Mucosa of descending colon (tissue), 3 donors: Measurements from ENCODE around the gene HMCN2. TPM values are rescaled to one million over a fixed set of nuclear protein-coding genes. Genes with fewer than 3 reads are reported as not detected.
"Not testable (repeated sequence)": the region's sequence is repeated elsewhere in the genome, so short reads cannot be mapped to it uniquely, and the experiment has no call there.

Experiments used
- ATAC-seq: fragments of 200-7000 bp; cut with Tn5 transposase; one replicate; pipeline ENCODE4 v1.9.1; 2020; ENCODE audit warnings: mild to moderate bottlenecking, moderate library complexity
- DNase-seq, 3 donors: peaks; one replicate each; pipeline ENCODE4 v3.0.0-alpha.2; 2020
- H3K36me3 ChIP-seq: fragments of 200-600 bp; one replicate; pipeline ENCODE4 v1.8.0; 2021; ENCODE audit warnings: low read depth, mild to moderate bottlenecking
- H3K4me1 ChIP-seq: fragments of 200-600 bp; one replicate; pipeline ENCODE4 v1.8.0; 2021; ENCODE audit warnings: low read depth, mild to moderate bottlenecking
- H3K4me3 ChIP-seq: fragments of 200-600 bp; one replicate; pipeline ENCODE4 v1.8.0; 2021; ENCODE audit warnings: mild to moderate bottlenecking
- H3K9me3 ChIP-seq: fragments of 200-600 bp; one replicate; pipeline ENCODE4 v1.8.0; 2021; ENCODE audit warnings: mild to moderate bottlenecking
- CTCF ChIP-seq: fragments of 200-600 bp; IDR thresholded peaks from one replicate; pipeline ENCODE4 v1.8.0; 2022; ENCODE audit warnings: antibody characterized with exemption, mild to moderate bottlenecking
- intact Hi-C, 2 donors: fragments of 100-400 bp; cut with DNase I in 1 of 2; cut with micrococcal nuclease in 1 of 2; formaldehyde crosslinking; loops; one replicate each; pipeline versions ENCODE4 v1.11.0 to v1.11.1; 2022; cut with DNase I, micrococcal nuclease
- total RNA-seq, 3 donors: library from RNA; stranded (reverse); fragmentation: NEBNext Ultra II Directional in 2 of 3; extraction: Animal tissue kit (Norgen Biotek cat#: 25700) in 2 of 3; gene quantifications; one replicate each; pipeline versions ENCODE4 v1.2.1 to v1.2.4, GENCODE V29; 2021 to 2023
- donor health status: DM: no; HTN: no; CAD: no; lungs with moderate emphysema.
- donor health status: DM: no; HTN: no; CAD: no.
- donor health status: DM: no; HTN: yes; CAD: no.

HMCN2 gene
- total RNA-seq, 3 donors from 2014 or later, result 28.1 to 40.5 (median 33.2) TPM

GRCh38 chr9:130339306-130339705 lies 73.7 kb downstream of the HMCN2 start:
- DNase-seq (no peak), ATAC-seq (no peak)
- Histone ChIP-seq H3K9me3 (no peaks in the 10 kb centered on the region), H3K4me3 (no peak overlapping the region), H3K36me3 (no peaks in the 10 kb centered on the region), H3K4me1 (no peaks in the 10 kb centered on the region)
- intact Hi-C loops, result loop anchor here in 1 of 2 donors (10.0 kb wide), 1 partner anchor 55 kb away; no protein-coding TSS in a partner anchor
- TF ChIP-seq CTCF, result no peak

DNA sequence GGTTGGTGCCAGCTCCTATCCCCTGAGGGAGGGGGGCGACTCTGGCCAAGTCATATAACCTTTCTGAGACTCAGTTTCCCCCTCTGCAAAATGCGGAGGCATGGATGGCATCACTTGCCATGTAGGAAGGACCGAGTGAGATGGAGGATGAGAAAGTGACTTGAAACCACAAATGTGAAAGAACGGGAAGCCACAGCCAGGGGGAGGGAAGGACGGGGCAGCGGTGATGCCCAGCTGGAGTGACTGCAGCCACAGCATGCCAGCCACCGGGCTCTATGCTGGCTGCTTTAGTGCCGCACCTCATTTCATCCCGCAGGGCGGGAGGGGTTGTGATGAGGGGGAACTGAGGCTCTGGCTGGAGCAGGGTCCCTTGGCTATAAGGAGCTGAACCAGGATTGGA lies 74.5 kb downstream of the HMCN2 start:
- Histone ChIP-seq H3K9me3 (no peaks in the 10 kb centered on the region), H3K36me3 (no peaks in the 10 kb centered on the region), H3K4me1 (no peaks in the 10 kb centered on the region), H3K4me3 (no peak overlapping the region)
- no peak for DNase-seq
- intact Hi-C loops, result loop anchor here in 1 of 2 donors (5.0 to 10.0 kb wide), 2 partner anchors 78 to 235 kb away; no protein-coding TSS in a partner anchor
- no peak for ATAC-seq
- TF ChIP-seq CTCF, result no peak

DNA sequence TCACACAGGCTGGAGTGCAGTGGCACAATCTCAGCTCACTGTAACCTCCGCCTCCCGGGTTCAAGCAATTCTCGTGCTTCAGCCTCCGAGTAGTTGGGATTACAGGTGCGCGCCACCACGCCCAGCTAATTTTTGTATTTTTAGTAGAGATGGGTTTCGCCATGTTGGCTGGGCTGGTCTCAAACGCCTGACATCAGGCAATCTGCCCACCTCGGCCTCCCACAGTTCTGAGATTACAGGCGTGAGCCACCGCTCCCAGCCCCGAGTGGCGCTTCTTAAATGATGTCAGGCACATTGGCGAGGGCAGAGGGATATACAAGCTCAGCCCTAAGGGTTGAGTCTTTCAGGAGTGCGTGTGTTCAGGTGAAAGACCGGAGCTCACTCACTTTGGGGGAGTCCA lies 75.0 kb downstream of the HMCN2 start:
- intact Hi-C loops, result loop anchor here in 1 of 2 donors (5.0 to 10.0 kb wide), 2 partner anchors 78 to 236 kb away; no protein-coding TSS in a partner anchor
- ATAC-seq, result not testable (repeated sequence)

DNA sequence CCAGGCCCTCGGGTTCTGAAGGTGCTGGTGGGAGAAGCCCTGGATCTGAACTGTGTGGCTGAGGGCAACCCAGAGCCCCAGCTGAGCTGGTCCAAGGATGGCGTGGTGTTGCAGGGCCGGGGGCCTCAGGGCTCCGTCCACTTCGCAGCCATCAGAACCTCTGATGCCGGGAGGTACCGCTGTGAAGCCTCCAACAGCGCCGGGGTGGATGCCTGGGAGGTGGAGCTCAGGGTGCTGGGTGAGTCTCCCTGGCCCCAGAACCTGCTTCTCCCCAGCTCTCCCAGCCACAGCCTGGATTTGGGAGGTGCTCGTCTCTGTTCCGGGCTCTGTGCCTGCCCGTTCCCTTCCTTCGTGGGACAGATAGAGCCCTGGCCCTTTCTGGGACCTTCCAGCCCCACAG lies 75.6 kb downstream of the HMCN2 start:
- DNase-seq, result no peak
- Histone ChIP-seq H3K9me3 (no peaks in the 10 kb centered on the region), H3K4me3 (no peak overlapping the region), H3K36me3 (no peaks in the 10 kb centered on the region), H3K4me1 (no peaks in the 10 kb centered on the region)
- no peak for ATAC-seq
- TF ChIP-seq CTCF, result no peak
- intact Hi-C loops, result loop anchor here in 1 of 2 donors (5.0 to 10.0 kb wide), 2 partner anchors 79 to 236 kb away; no protein-coding TSS in a partner anchor

More for the DNA sequence above, 75.0 kb downstream of the HMCN2 start:
- not testable (repeated sequence) for H3K36me3 ChIP-seq, DNase-seq, H3K4me3 ChIP-seq, H3K9me3 ChIP-seq, H3K4me1 ChIP-seq

GRCh38 chr9:130341839-130342713 lies 76.5 kb downstream of the HMCN2 start:
- no peaks in the 10 kb centered on the region for H3K36me3 ChIP-seq
- ATAC-seq (no peak), DNase-seq (no peak)
- intact Hi-C loops, result loop anchor here in 1 of 2 donors (5.0 to 10.0 kb wide), 2 partner anchors 80 to 237 kb away; no protein-coding TSS in a partner anchor
- TF ChIP-seq CTCF, result no peak
- no peak overlapping the region for H3K4me3 ChIP-seq
- H3K9me3 ChIP-seq, result no peaks in the 10 kb centered on the region
- no peaks in the 10 kb centered on the region for H3K4me1 ChIP-seq

GRCh38 chr9:130342714-130343085 lies 77.1 kb downstream of the HMCN2 start:
- Histone ChIP-seq H3K4me3 (no peak overlapping the region), H3K9me3 (no peaks in the 10 kb centered on the region), H3K36me3 (no peaks in the 10 kb centered on the region), H3K4me1 (no peaks in the 10 kb centered on the region)
- no peak for TF ChIP-seq CTCF
- DNase-seq, result no peak
- intact Hi-C loops, result loop anchor here in 1 of 2 donors (5.0 to 10.0 kb wide), 2 partner anchors 80 to 238 kb away; no protein-coding TSS in a partner anchor
- no peak for ATAC-seq
